PFSK-1 (cell line): ENCODE data around the gene ADNP2.

Experiments used
- POLR2AphosphoS5 ChIP-seq: IDR thresholded peaks from 2 replicates; pipeline ENCODE4 v1.6.1; 2012; ENCODE audit warnings: low read depth, mild to moderate bottlenecking, control low read depth, low read length, moderate library complexity
- SIN3A ChIP-seq: IDR thresholded peaks from 2 replicates; pipeline ENCODE4 v1.6.1; 2012; ENCODE audit warnings: mild to moderate bottlenecking, low read length, moderate library complexity, borderline replicate concordance; ENCODE audit not compliant: insufficient read depth
- TF ChIP-seq, protein P1 (sequence below), 2 experiments: IDR thresholded peaks; 2 replicates each; pipeline versions ENCODE4 v1.6.1 to v1.8.0; 2011 to 2012; ENCODE audit warnings: low read depth in 2 of 2, low read length in 2 of 2, control low read depth in 1 of 2, inconsistent platforms in 1 of 2, mild to moderate bottlenecking in 1 of 2, moderate library complexity in 1 of 2; ENCODE audit not compliant: insufficient read depth in 1 of 2

- TF ChIP-seq, protein P1, sequence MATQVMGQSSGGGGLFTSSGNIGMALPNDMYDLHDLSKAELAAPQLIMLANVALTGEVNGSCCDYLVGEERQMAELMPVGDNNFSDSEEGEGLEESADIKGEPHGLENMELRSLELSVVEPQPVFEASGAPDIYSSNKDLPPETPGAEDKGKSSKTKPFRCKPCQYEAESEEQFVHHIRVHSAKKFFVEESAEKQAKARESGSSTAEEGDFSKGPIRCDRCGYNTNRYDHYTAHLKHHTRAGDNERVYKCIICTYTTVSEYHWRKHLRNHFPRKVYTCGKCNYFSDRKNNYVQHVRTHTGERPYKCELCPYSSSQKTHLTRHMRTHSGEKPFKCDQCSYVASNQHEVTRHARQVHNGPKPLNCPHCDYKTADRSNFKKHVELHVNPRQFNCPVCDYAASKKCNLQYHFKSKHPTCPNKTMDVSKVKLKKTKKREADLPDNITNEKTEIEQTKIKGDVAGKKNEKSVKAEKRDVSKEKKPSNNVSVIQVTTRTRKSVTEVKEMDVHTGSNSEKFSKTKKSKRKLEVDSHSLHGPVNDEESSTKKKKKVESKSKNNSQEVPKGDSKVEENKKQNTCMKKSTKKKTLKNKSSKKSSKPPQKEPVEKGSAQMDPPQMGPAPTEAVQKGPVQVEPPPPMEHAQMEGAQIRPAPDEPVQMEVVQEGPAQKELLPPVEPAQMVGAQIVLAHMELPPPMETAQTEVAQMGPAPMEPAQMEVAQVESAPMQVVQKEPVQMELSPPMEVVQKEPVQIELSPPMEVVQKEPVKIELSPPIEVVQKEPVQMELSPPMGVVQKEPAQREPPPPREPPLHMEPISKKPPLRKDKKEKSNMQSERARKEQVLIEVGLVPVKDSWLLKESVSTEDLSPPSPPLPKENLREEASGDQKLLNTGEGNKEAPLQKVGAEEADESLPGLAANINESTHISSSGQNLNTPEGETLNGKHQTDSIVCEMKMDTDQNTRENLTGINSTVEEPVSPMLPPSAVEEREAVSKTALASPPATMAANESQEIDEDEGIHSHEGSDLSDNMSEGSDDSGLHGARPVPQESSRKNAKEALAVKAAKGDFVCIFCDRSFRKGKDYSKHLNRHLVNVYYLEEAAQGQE (IDR thresholded peaks at IDR 0.05; ENCODE audit: insufficient read depth in 1 of 2, low read depth in 2 of 2, low read length in 2 of 2): no peak
- TF ChIP-seq POLR2AphosphoS5: no peak
- TF ChIP-seq SIN3A: no peak
Measured at GRCh38 chr18:80133124-80133523, 24.1 kb downstream of the ADNP2 start.
